ENCODE data around the gene ZIC4.

- TF ChIP-seq POLR2A (IDR thresholded peaks at IDR 0.05) = no peak
- TF ChIP-seq CTCF (IDR thresholded peaks at IDR 0.05) = no peak
These were observed 24.7 kb downstream of the ZIC4 start for GRCh38 chr3:147381596-147381995.

Measured in heart left ventricle (tissue), 13 donors.